Measurements from ENCODE around the gene TSPAN32.

- TF ChIP-seq RAD21 (IDR thresholded peaks at IDR 0.05; ENCODE audit: low read depth), result no peak
- no peak for TF ChIP-seq EP300 (IDR thresholded peaks at IDR 0.05; ENCODE audit: borderline replicate concordance)
- no peak for TF ChIP-seq FOXM1 (IDR thresholded peaks at IDR 0.05; ENCODE audit: borderline replicate concordance, low read depth)
- TF ChIP-seq TAF1 (IDR thresholded peaks at IDR 0.05; ENCODE audit: low read depth), result no peak
- TF ChIP-seq NFIC (IDR thresholded peaks at IDR 0.05), result no peak
- TF ChIP-seq CEBPB (IDR thresholded peaks at IDR 0.05), result no peak
- no peak for TF ChIP-seq REST (IDR thresholded peaks at IDR 0.05; ENCODE audit: low read depth)
- no peak for TF ChIP-seq TCF12 (IDR thresholded peaks at IDR 0.05; ENCODE audit: low read depth)
- TF ChIP-seq YY1 (IDR thresholded peaks at IDR 0.05; ENCODE audit: low read depth), result no peak
- no peak for TF ChIP-seq EGR1 (IDR thresholded peaks at IDR 0.05)
- no peak for TF ChIP-seq MAX (IDR thresholded peaks at IDR 0.05)
- no peak for TF ChIP-seq USF1 (IDR thresholded peaks at IDR 0.05)
- TF ChIP-seq CREB1 (IDR thresholded peaks at IDR 0.05; ENCODE audit: low read depth), result no peak
- no peak for TF ChIP-seq TEAD4 (IDR thresholded peaks at IDR 0.05)
These were observed 15.7 kb downstream of the TSPAN32 start for GRCh38 chr11:2317354-2318050.

Measured in Ishikawa (cell line).